ENCODE measurements around the gene ZNF286A.
"Not testable (repeated sequence)": the region's sequence is repeated elsewhere in the genome, so short reads cannot be mapped to it uniquely, and the experiment has no call there.

DNA sequence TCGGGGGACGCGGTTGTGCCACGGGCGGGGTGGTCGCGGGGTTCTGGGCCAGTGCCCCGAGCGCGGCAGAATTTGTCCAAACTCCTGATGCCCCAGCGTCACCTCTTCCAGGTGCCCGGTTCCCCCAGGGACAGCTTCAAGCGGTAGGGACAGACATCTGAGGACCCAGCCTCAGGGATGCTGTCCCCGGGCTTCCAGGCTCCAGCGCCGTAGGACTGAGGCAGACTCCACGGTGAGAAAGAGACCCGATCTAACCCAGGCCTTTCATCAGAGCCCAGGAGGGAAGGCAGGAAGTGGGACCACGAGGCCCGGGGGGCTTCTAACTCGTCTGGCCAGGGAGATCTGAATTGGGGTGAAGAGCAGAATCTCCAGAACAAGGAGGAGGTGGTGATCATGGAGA, 385 bp downstream of the ZNF286A start:
- TF ChIP-seq, protein P1, sequence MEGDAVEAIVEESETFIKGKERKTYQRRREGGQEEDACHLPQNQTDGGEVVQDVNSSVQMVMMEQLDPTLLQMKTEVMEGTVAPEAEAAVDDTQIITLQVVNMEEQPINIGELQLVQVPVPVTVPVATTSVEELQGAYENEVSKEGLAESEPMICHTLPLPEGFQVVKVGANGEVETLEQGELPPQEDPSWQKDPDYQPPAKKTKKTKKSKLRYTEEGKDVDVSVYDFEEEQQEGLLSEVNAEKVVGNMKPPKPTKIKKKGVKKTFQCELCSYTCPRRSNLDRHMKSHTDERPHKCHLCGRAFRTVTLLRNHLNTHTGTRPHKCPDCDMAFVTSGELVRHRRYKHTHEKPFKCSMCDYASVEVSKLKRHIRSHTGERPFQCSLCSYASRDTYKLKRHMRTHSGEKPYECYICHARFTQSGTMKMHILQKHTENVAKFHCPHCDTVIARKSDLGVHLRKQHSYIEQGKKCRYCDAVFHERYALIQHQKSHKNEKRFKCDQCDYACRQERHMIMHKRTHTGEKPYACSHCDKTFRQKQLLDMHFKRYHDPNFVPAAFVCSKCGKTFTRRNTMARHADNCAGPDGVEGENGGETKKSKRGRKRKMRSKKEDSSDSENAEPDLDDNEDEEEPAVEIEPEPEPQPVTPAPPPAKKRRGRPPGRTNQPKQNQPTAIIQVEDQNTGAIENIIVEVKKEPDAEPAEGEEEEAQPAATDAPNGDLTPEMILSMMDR (IDR thresholded peaks at IDR 0.05) = not testable (repeated sequence)
- not testable (repeated sequence) for TF ChIP-seq POLR2A (IDR thresholded peaks at IDR 0.05)
